HEK293T (cell line): ENCODE measurements around the gene FADS6.

ENCODE experiments used
- CTCF ChIA-PET: fragments of 350-600 bp; formaldehyde crosslinking; extraction: SDS; loops from one replicate; lab custom pipeline; 2021; ENCODE audit warnings: antibody characterized with exemption, inconsistent platforms; lab: Yijun Ruan, JAX
- POLR2A ChIA-PET: fragments of 350-600 bp; formaldehyde crosslinking; extraction: SDS; loops from one replicate; lab custom pipeline; 2020; ENCODE audit warnings: antibody characterized with exemption, inconsistent platforms; lab: Yijun Ruan, JAX
- DNase-seq: peaks from one replicate; pipeline ENCODE4 v3.0.0; 2012; ENCODE audit warnings: mixed read lengths; ENCODE audit errors: extremely low spot score
- ARNT ChIP-seq: fragments of 450-650 bp; IDR thresholded peaks from 2 replicates; pipeline ENCODE4 v1.6.1; 2017; ENCODE audit warnings: mild to moderate bottlenecking
- BHLHE40 ChIP-seq: fragments of 450-650 bp; IDR thresholded peaks from 2 replicates; pipeline ENCODE4 v1.6.1; 2016; ENCODE audit warnings: mild to moderate bottlenecking, moderate library complexity, borderline replicate concordance
- CTBP1 ChIP-seq: fragments of 450-650 bp; IDR thresholded peaks from 2 replicates; pipeline ENCODE4 v1.6.1; 2016; ENCODE audit warnings: borderline replicate concordance
- ELF4 ChIP-seq: fragments of 450-650 bp; IDR thresholded peaks from 2 replicates; pipeline ENCODE4 v1.6.1; 2017; ENCODE audit warnings: antibody characterized with exemption
- FOXA1 ChIP-seq: fragments of 450-650 bp; IDR thresholded peaks from 2 replicates; pipeline ENCODE4 v1.6.1; 2016; ENCODE audit warnings: mild to moderate bottlenecking
- FOXK2 ChIP-seq: fragments of 450-650 bp; IDR thresholded peaks from 2 replicates; pipeline ENCODE4 v1.6.1; 2016; ENCODE audit warnings: mild to moderate bottlenecking
- FOXM1 ChIP-seq: fragments of 450-650 bp; IDR thresholded peaks from 2 replicates; pipeline ENCODE4 v1.6.1; 2017; ENCODE audit warnings: mild to moderate bottlenecking, borderline replicate concordance
- HDGF ChIP-seq: fragments of 450-650 bp; IDR thresholded peaks from 2 replicates; pipeline ENCODE4 v1.6.1; 2017; ENCODE audit warnings: antibody characterized with exemption, borderline replicate concordance
- L3MBTL2 ChIP-seq: fragments of 450-650 bp; conservative IDR thresholded peaks from 2 replicates; pipeline ENCODE4 v1.6.1; 2016; ENCODE audit warnings: mild to moderate bottlenecking
- LEF1 ChIP-seq: fragments of 450-650 bp; IDR thresholded peaks from 2 replicates; pipeline ENCODE4 v1.6.1; 2017; ENCODE audit warnings: mild to moderate bottlenecking, borderline replicate concordance
- NFRKB ChIP-seq: fragments of 450-650 bp; IDR thresholded peaks from 2 replicates; pipeline ENCODE4 v1.6.1; 2016; ENCODE audit warnings: mild to moderate bottlenecking, moderate library complexity
- PKNOX1 ChIP-seq: fragments of 450-650 bp; IDR thresholded peaks from 2 replicates; pipeline ENCODE4 v1.6.1; 2016
- SP1 ChIP-seq: fragments of 450-650 bp; IDR thresholded peaks from 2 replicates; pipeline ENCODE4 v1.6.1; 2017
- SUZ12 ChIP-seq: fragments of 450-650 bp; IDR thresholded peaks from 2 replicates; pipeline ENCODE4 v1.6.1; 2016; ENCODE audit warnings: mild to moderate bottlenecking
- TARDBP ChIP-seq: fragments of 450-650 bp; IDR thresholded peaks from 2 replicates; pipeline ENCODE4 v1.6.1; 2016
- ZNF384 ChIP-seq: fragments of 450-650 bp; IDR thresholded peaks from 2 replicates; pipeline ENCODE4 v1.6.1; 2016

The FADS6 gene

GRCh38 chr17:74904687-74905409 is 11.4 kb upstream of the FADS6 start:
- DNase-seq, result no peak
- POLR2A ChIA-PET, result interaction anchor here (0.8 to 4.6 kb wide), 2 partner anchors 16 to 32 kb away, joined by 3 to 36 read pairs; partner anchors contain the start of gene FDXR
- TF ChIP-seq ELF4, result no peak
- no peak for TF ChIP-seq BHLHE40
- CTCF ChIA-PET, result no interaction called here

- POLR2A ChIA-PET, result interaction anchor here (4.6 kb wide), 1 partner anchor 31 kb away, joined by 36 read pairs; the partner anchor contains the start of gene FDXR
- no peak for DNase-seq
- CTCF ChIA-PET, result no interaction called here
- TF ChIP-seq SUZ12 (no peak), NFRKB (no peak), FOXK2 (no peak), L3MBTL2 (no peak), ELF4 (no peak), HDGF (no peak), BHLHE40 (no peak), PKNOX1 (no peak), FOXA1 (no peak), LEF1 (no peak), CTBP1 (no peak), TARDBP (no peak), ARNT (no peak), SP1 (no peak), ZNF384 (no peak)
These were observed 10.2 kb upstream of the FADS6 start for GRCh38 chr17:74903671-74904070.

GRCh38 chr17:74903034-74903433 is 9.6 kb upstream of the FADS6 start:
- POLR2A ChIA-PET, result interaction anchor here (4.6 kb wide), 1 partner anchor 30 kb away, joined by 36 read pairs; the partner anchor contains the start of gene FDXR
- no peak for DNase-seq
- TF ChIP-seq PKNOX1 (no peak), SP1 (no peak), TARDBP (no peak), L3MBTL2 (no peak), SUZ12 (no peak), NFRKB (no peak), ARNT (no peak), FOXM1 (no peak), FOXK2 (no peak), CTBP1 (no peak), HDGF (no peak), ZNF384 (no peak), BHLHE40 (no peak), ELF4 (no peak), FOXA1 (no peak), LEF1 (no peak)
- CTCF ChIA-PET, result no interaction called here

GRCh38 chr17:74901353-74902135 is 8.1 kb upstream of the FADS6 start:
- no peak for DNase-seq
- no peak for TF ChIP-seq BHLHE40
- no peak for TF ChIP-seq CTBP1
- no peak for TF ChIP-seq ZNF384
- no peak for TF ChIP-seq ARNT
- no peak for TF ChIP-seq NFRKB
- no peak for TF ChIP-seq SP1
- TF ChIP-seq HDGF, result no peak
- ChIA-PET CTCF (no interaction called here), POLR2A (interaction anchor here (4.3 kb wide), 1 partner anchor 29 kb away, joined by 26 read pairs; the partner anchor contains the start of gene FDXR)

GRCh38 chr17:74900208-74900607 is 6.8 kb upstream of the FADS6 start:
- TF ChIP-seq SP1 (no peak), ZNF384 (no peak), HDGF (no peak), NFRKB (no peak), LEF1 (no peak), BHLHE40 (no peak), PKNOX1 (no peak), FOXA1 (no peak), ELF4 (no peak), FOXK2 (no peak), ARNT (no peak)
- POLR2A ChIA-PET, result interaction anchor here (4.3 kb wide), 1 partner anchor 28 kb away, joined by 26 read pairs; the partner anchor contains the start of gene FDXR
- no peak for DNase-seq
- CTCF ChIA-PET, result no interaction called here

- ChIA-PET POLR2A (interaction anchor here (4.3 kb wide), 1 partner anchor 26 kb away, joined by 26 read pairs; the partner anchor contains the start of gene FDXR), CTCF (no interaction called here)
- no peak for DNase-seq
- TF ChIP-seq HDGF (no peak), SP1 (no peak), TARDBP (no peak), ZNF384 (no peak), LEF1 (no peak), L3MBTL2 (no peak), FOXK2 (no peak), FOXA1 (no peak), BHLHE40 (no peak), CTBP1 (no peak)
These were observed 5.0 kb upstream of the FADS6 start for GRCh38 chr17:74898376-74898946.
